ENCODE data around the gene ADRM1.

DNA sequence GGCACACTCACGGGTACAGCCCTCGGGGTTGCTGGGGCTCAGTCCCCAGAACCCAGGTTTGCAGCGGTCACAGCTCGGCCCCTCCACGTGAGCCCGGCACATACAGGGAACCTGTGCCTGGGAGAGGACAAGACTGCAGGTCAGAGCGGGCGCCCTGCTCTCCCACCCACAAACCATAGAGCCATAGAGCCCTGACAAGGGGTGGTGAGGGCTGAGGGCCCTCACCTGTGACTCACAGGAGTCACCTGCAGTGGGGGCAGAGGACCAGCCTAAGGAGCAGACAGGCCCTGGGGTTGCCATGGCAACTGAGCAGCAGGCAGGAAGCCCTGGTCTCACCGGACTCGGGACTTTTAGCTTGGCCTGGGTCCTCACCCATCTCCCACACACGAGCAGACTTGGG lies 33.5 kb downstream of the ADRM1 start:
- TF ChIP-seq, protein P1, sequence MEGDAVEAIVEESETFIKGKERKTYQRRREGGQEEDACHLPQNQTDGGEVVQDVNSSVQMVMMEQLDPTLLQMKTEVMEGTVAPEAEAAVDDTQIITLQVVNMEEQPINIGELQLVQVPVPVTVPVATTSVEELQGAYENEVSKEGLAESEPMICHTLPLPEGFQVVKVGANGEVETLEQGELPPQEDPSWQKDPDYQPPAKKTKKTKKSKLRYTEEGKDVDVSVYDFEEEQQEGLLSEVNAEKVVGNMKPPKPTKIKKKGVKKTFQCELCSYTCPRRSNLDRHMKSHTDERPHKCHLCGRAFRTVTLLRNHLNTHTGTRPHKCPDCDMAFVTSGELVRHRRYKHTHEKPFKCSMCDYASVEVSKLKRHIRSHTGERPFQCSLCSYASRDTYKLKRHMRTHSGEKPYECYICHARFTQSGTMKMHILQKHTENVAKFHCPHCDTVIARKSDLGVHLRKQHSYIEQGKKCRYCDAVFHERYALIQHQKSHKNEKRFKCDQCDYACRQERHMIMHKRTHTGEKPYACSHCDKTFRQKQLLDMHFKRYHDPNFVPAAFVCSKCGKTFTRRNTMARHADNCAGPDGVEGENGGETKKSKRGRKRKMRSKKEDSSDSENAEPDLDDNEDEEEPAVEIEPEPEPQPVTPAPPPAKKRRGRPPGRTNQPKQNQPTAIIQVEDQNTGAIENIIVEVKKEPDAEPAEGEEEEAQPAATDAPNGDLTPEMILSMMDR (conservative IDR thresholded peaks at IDR 0.05; ENCODE audit: low read depth in 2 of 2) = no peak
- TF ChIP-seq, protein P2, sequence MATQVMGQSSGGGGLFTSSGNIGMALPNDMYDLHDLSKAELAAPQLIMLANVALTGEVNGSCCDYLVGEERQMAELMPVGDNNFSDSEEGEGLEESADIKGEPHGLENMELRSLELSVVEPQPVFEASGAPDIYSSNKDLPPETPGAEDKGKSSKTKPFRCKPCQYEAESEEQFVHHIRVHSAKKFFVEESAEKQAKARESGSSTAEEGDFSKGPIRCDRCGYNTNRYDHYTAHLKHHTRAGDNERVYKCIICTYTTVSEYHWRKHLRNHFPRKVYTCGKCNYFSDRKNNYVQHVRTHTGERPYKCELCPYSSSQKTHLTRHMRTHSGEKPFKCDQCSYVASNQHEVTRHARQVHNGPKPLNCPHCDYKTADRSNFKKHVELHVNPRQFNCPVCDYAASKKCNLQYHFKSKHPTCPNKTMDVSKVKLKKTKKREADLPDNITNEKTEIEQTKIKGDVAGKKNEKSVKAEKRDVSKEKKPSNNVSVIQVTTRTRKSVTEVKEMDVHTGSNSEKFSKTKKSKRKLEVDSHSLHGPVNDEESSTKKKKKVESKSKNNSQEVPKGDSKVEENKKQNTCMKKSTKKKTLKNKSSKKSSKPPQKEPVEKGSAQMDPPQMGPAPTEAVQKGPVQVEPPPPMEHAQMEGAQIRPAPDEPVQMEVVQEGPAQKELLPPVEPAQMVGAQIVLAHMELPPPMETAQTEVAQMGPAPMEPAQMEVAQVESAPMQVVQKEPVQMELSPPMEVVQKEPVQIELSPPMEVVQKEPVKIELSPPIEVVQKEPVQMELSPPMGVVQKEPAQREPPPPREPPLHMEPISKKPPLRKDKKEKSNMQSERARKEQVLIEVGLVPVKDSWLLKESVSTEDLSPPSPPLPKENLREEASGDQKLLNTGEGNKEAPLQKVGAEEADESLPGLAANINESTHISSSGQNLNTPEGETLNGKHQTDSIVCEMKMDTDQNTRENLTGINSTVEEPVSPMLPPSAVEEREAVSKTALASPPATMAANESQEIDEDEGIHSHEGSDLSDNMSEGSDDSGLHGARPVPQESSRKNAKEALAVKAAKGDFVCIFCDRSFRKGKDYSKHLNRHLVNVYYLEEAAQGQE (IDR thresholded peaks at IDR 0.05; ENCODE audit: unreplicated experiment) = no peak
- TF ChIP-seq POLR2AphosphoS5 (IDR thresholded peaks at IDR 0.05; ENCODE audit: low read depth) (no peak), EZH2 (IDR thresholded peaks at IDR 0.05; ENCODE audit: low read depth, unreplicated experiment) (no peak), ZNF331 (CRISPR knock-in tag; IDR thresholded peaks at IDR 0.05; ENCODE audit: low read depth) (no peak), STAT1 (IDR thresholded peaks at IDR 0.05; ENCODE audit: unreplicated experiment) (no peak), NANOG (IDR thresholded peaks at IDR 0.05; ENCODE audit: borderline replicate concordance) (no peak), EZH2phosphoT487 (IDR thresholded peaks at IDR 0.05; ENCODE audit: unreplicated experiment) (no peak), ZNF114 (CRISPR knock-in tag; IDR thresholded peaks at IDR 0.05) (no peak)
- TF ChIP-seq, protein P3, sequence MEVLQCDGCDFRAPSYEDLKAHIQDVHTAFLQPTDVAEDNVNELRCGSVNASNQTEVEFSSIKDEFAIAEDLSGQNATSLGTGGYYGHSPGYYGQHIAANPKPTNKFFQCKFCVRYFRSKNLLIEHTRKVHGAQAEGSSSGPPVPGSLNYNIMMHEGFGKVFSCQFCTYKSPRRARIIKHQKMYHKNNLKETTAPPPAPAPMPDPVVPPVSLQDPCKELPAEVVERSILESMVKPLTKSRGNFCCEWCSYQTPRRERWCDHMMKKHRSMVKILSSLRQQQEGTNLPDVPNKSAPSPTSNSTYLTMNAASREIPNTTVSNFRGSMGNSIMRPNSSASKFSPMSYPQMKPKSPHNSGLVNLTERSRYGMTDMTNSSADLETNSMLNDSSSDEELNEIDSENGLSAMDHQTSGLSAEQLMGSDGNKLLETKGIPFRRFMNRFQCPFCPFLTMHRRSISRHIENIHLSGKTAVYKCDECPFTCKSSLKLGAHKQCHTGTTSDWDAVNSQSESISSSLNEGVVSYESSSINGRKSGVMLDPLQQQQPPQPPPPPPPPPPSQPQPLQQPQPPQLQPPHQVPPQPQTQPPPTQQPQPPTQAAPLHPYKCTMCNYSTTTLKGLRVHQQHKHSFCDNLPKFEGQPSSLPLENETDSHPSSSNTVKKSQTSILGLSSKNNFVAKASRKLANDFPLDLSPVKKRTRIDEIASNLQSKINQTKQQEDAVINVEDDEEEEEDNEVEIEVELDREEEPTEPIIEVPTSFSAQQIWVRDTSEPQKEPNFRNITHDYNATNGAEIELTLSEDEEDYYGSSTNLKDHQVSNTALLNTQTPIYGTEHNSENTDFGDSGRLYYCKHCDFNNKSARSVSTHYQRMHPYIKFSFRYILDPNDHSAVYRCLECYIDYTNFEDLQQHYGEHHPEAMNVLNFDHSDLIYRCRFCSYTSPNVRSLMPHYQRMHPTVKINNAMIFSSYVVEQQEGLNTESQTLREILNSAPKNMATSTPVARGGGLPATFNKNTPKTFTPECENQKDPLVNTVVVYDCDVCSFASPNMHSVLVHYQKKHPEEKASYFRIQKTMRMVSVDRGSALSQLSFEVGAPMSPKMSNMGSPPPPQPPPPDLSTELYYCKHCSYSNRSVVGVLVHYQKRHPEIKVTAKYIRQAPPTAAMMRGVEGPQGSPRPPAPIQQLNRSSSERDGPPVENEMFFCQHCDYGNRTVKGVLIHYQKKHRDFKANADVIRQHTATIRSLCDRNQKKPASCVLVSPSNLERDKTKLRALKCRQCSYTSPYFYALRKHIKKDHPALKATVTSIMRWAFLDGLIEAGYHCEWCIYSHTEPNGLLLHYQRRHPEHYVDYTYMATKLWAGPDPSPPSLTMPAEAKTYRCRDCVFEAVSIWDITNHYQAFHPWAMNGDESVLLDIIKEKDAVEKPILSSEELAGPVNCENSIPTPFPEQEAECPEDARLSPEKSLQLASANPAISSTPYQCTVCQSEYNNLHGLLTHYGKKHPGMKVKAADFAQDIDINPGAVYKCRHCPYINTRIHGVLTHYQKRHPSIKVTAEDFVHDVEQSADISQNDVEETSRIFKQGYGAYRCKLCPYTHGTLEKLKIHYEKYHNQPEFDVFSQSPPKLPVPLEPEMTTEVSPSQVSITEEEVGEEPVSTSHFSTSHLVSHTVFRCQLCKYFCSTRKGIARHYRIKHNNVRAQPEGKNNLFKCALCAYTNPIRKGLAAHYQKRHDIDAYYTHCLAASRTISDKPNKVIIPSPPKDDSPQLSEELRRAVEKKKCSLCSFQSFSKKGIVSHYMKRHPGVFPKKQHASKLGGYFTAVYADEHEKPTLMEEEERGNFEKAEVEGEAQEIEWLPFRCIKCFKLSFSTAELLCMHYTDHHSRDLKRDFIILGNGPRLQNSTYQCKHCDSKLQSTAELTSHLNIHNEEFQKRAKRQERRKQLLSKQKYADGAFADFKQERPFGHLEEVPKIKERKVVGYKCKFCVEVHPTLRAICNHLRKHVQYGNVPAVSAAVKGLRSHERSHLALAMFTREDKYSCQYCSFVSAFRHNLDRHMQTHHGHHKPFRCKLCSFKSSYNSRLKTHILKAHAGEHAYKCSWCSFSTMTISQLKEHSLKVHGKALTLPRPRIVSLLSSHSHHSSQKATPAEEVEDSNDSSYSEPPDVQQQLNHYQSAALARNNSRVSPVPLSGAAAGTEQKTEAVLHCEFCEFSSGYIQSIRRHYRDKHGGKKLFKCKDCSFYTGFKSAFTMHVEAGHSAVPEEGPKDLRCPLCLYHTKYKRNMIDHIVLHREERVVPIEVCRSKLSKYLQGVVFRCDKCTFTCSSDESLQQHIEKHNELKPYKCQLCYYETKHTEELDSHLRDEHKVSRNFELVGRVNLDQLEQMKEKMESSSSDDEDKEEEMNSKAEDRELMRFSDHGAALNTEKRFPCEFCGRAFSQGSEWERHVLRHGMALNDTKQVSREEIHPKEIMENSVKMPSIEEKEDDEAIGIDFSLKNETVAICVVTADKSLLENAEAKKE (CRISPR knock-in tag; IDR thresholded peaks at IDR 0.05) = no peak
- TF ChIP-seq, protein P4, sequence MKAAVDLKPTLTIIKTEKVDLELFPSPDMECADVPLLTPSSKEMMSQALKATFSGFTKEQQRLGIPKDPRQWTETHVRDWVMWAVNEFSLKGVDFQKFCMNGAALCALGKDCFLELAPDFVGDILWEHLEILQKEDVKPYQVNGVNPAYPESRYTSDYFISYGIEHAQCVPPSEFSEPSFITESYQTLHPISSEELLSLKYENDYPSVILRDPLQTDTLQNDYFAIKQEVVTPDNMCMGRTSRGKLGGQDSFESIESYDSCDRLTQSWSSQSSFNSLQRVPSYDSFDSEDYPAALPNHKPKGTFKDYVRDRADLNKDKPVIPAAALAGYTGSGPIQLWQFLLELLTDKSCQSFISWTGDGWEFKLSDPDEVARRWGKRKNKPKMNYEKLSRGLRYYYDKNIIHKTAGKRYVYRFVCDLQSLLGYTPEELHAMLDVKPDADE (IDR thresholded peaks at IDR 0.05) = no peak

All from GM23338 (cell line).